GM23338 (cell line): ENCODE data around the gene ZMYND8. TPM values are rescaled to one million over a fixed set of nuclear protein-coding genes. Genes with fewer than 3 reads are reported as not detected.

Source experiments
- ATAC-seq: fragments of 200-7000 bp; cut with Tn5 transposase; 3 replicates; pipeline ENCODE4 v1.9.1; 2020
- DNase-seq: peaks from one replicate; pipeline ENCODE4 v3.0.0-alpha.2; 2015; ENCODE audit warnings: low spot score
- H2AFZ ChIP-seq: fragments of 200-600 bp; sonication (generic); 2 replicates; pipeline ENCODE4 v1.8.0; 2016; ENCODE audit warnings: antibody characterized with exemption, mild to moderate bottlenecking, moderate library complexity
- H3F3A ChIP-seq: fragments of 200-600 bp; sonication (generic); replicated peaks from 2 replicates; pipeline ENCODE4 v1.8.0; 2017; ENCODE audit warnings: antibody characterized with exemption, mixed run types, low read depth
- H3K27ac ChIP-seq: fragments of 200-600 bp; sonication (generic); 2 replicates; pipeline ENCODE4 v1.6.1; 2016; ENCODE audit warnings: low read depth
- H3K27me3 ChIP-seq: fragments of 200-600 bp; sonication (generic); 2 replicates; pipeline ENCODE4 v1.8.0; 2016; ENCODE audit warnings: mild to moderate bottlenecking, mixed run types, moderate library complexity; ENCODE audit not compliant: insufficient read depth
- H3K36me3 ChIP-seq: fragments of 200-600 bp; sonication (generic); 2 replicates; pipeline ENCODE4 v1.8.0; 2016; ENCODE audit warnings: mild to moderate bottlenecking; ENCODE audit not compliant: insufficient read depth
- H3K4me1 ChIP-seq: fragments of 200-600 bp; sonication (generic); 2 replicates; pipeline ENCODE4 v1.8.0; 2016; ENCODE audit warnings: mild to moderate bottlenecking, moderate library complexity; ENCODE audit not compliant: insufficient read depth
- H3K4me2 ChIP-seq: fragments of 200-600 bp; sonication (generic); 2 replicates; pipeline ENCODE4 v1.7.1; 2017; ENCODE audit warnings: mixed run types
- H3K4me3 ChIP-seq: fragments of 200-600 bp; sonication (generic); 2 replicates; pipeline ENCODE4 v1.6.1; 2016; ENCODE audit warnings: mixed run types
- H3K79me2 ChIP-seq: fragments of 200-600 bp; sonication (generic); replicated peaks from 2 replicates; pipeline ENCODE4 v1.8.0; 2017; ENCODE audit warnings: mild to moderate bottlenecking; ENCODE audit not compliant: insufficient read depth
- H3K9me2 ChIP-seq: fragments of 200-600 bp; sonication (generic); 2 replicates; pipeline ENCODE4 v1.8.0; 2017; ENCODE audit not compliant: insufficient read depth
- H4K20me1 ChIP-seq: fragments of 200-600 bp; sonication (generic); replicated peaks from 2 replicates; pipeline ENCODE4 v1.8.0; 2017; ENCODE audit warnings: mild to moderate bottlenecking; ENCODE audit not compliant: insufficient read depth
- H3K27ac Mint-ChIP-seq: 2 replicates; pipeline ENCODE4 v1.8.0; 2020; ENCODE audit warnings: inconsistent platforms, mild to moderate bottlenecking, moderate library complexity, mixed read lengths
- H3K27me3 Mint-ChIP-seq: 3 replicates; pipeline ENCODE4 v1.8.0; 2022; ENCODE audit warnings: low read depth, mild to moderate bottlenecking, moderate library complexity, mixed read lengths, inconsistent platforms; ENCODE audit not compliant: insufficient read depth, poor library complexity
- H3K36me3 Mint-ChIP-seq: 3 replicates; pipeline ENCODE4 v1.8.0; 2021; ENCODE audit warnings: low read depth, mild to moderate bottlenecking, inconsistent platforms, moderate library complexity, mixed read lengths
- H3K4me1 Mint-ChIP-seq: 3 replicates; pipeline ENCODE4 v1.8.0; 2020; ENCODE audit warnings: mild to moderate bottlenecking, inconsistent platforms, mixed read lengths
- H3K4me3 Mint-ChIP-seq: 3 replicates; pipeline ENCODE4 v1.8.0; 2021; ENCODE audit warnings: moderate library complexity, mild to moderate bottlenecking, inconsistent platforms, mixed read lengths
- H3K9me3 Mint-ChIP-seq: 3 replicates; pipeline ENCODE4 v1.8.0; 2020; ENCODE audit warnings: moderate library complexity, mild to moderate bottlenecking, inconsistent platforms, mixed read lengths
- ZNF331 ChIP-seq: fragments of 250-450 bp; sonication (Bioruptor Pico); IDR thresholded peaks from 2 replicates; pipeline ENCODE4 v1.5.0; 2020; ENCODE audit warnings: low read depth, mild to moderate bottlenecking, moderate library complexity
- ZNF462 ChIP-seq: fragments of 250-450 bp; sonication (Bioruptor Pico); IDR thresholded peaks from 2 replicates; pipeline ENCODE4 v1.5.0; 2020; ENCODE audit warnings: mild to moderate bottlenecking, moderate library complexity
- polyA plus RNA-seq: library from polyadenylated mRNA; unstranded; fragments of >200 nt; fragmentation: Nextera tagmentation; extraction: Ambion mirVana; gene quantifications from 2 replicates; pipeline ENCODE4 v1.2.1, GENCODE V29; 2016
- total RNA-seq: library from RNA; depleted of rRNA; stranded (reverse); fragments of >200 nt; shearing (Covaris generic); gene quantifications from 2 replicates; pipeline ENCODE4 v1.2.3, GENCODE V29; 2014
- TF ChIP-seq, protein P1 (sequence below): IDR thresholded peaks from one replicate; pipeline ENCODE4 v1.6.1; 2018; ENCODE audit warnings: antibody characterized with exemption; ENCODE audit not compliant: unreplicated experiment

The ZMYND8 gene
- total and polyA plus RNA-seq, 2 experiments from 2014 or later: 70.9 to 128 TPM

DNA sequence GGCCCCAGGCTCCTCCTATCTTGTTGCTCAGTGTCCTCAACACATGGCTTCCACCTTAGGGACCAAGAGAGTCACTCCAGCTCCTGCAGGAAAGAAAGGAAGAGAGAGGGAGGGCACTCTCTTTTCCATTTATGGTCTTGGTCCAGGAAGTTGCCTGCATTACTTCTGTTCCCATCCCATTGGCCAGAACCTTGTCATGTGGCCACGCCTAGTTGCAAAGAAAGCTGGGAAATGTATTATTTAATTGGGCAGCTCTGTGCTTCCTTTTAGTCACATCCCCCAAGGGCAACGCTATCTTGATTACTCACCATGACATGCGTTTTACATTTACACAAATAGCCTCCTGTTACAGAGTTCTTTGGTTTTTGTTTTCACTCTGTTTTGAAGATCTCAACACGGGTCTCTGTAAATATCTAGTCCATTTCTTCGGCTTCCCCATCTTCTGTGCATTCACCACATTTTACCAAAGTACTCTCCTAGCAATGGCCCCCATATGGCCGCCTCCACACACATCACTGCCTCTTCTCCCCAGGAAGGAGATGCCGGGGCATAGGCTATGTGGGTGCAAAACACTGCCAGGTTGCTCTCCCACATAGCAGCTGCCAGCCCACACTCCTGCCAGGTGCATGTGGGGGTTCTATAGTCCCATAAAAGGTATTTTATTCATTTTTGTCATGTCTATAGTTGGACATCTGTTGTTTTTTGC, 35.7 kb upstream of the ZMYND8 start:
- no peaks in the 10 kb centered on the region for H3F3A ChIP-seq
- TF ChIP-seq ZNF462 (no peak), ZNF331 (CRISPR knock-in tag) (no peak)
- H3K27ac ChIP-seq: no peak overlapping the region

GRCh38 chr20:47391276-47392010, 34.9 kb upstream of the ZMYND8 start:
- H3F3A ChIP-seq: no peaks in the 10 kb centered on the region
- no peaks in the 10 kb centered on the region; the same call in 1 of the 3 replicates for H3K4me1 Mint-ChIP-seq
- peak overlapping the region; percentile 0; the same call in 1 of the 2 replicates for H3K27ac Mint-ChIP-seq
- no peak for ATAC-seq
- no peaks in the 10 kb centered on the region; the same call in 1 of the 2 replicates for H3K9me2 ChIP-seq
- no peak overlapping the region for H3K4me3 Mint-ChIP-seq
- H3K36me3 Mint-ChIP-seq: peaks cover 4% of the 10 kb centered on the region; the same call in 1 of the 3 replicates
- H3K27ac ChIP-seq: no peak overlapping the region
- no peak overlapping the region for H3K4me3 ChIP-seq
- H3K36me3 ChIP-seq: no peaks in the 10 kb centered on the region
- H3K9me3 Mint-ChIP-seq: no peaks in the 10 kb centered on the region; the same call in 2 of the 3 replicates
- no peaks in the 10 kb centered on the region for H4K20me1 ChIP-seq
- peak overlapping the region; percentile 88; the same call in 1 of the 2 replicates for H2AFZ ChIP-seq
- no peaks in the 10 kb centered on the region for H3K79me2 ChIP-seq
- no peaks in the 10 kb centered on the region for H3K4me1 ChIP-seq
- H3K27me3 Mint-ChIP-seq: peaks cover 10% of the 10 kb centered on the region
- no peaks in the 10 kb centered on the region for H3K27me3 ChIP-seq
- H3K4me2 ChIP-seq: no peak overlapping the region
- DNase-seq: no peak
- TF ChIP-seq ZNF331 (CRISPR knock-in tag): no peak
- TF ChIP-seq, protein P1, sequence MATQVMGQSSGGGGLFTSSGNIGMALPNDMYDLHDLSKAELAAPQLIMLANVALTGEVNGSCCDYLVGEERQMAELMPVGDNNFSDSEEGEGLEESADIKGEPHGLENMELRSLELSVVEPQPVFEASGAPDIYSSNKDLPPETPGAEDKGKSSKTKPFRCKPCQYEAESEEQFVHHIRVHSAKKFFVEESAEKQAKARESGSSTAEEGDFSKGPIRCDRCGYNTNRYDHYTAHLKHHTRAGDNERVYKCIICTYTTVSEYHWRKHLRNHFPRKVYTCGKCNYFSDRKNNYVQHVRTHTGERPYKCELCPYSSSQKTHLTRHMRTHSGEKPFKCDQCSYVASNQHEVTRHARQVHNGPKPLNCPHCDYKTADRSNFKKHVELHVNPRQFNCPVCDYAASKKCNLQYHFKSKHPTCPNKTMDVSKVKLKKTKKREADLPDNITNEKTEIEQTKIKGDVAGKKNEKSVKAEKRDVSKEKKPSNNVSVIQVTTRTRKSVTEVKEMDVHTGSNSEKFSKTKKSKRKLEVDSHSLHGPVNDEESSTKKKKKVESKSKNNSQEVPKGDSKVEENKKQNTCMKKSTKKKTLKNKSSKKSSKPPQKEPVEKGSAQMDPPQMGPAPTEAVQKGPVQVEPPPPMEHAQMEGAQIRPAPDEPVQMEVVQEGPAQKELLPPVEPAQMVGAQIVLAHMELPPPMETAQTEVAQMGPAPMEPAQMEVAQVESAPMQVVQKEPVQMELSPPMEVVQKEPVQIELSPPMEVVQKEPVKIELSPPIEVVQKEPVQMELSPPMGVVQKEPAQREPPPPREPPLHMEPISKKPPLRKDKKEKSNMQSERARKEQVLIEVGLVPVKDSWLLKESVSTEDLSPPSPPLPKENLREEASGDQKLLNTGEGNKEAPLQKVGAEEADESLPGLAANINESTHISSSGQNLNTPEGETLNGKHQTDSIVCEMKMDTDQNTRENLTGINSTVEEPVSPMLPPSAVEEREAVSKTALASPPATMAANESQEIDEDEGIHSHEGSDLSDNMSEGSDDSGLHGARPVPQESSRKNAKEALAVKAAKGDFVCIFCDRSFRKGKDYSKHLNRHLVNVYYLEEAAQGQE: no peak

More for the DNA sequence above, 35.7 kb upstream of the ZMYND8 start:
- no peaks in the 10 kb centered on the region for H3K4me1 ChIP-seq
- Mint-ChIP-seq H3K4me1 (no peaks in the 10 kb centered on the region; the same call in 1 of the 3 replicates), H3K27me3 (peaks cover 10% of the 10 kb centered on the region), H3K9me3 (no peaks in the 10 kb centered on the region; the same call in 2 of the 3 replicates), H3K36me3 (peaks cover 4% of the 10 kb centered on the region; the same call in 1 of the 3 replicates), H3K4me3 (no peak overlapping the region), H3K27ac (peak overlapping the region; percentile 0; the same call in 1 of the 2 replicates)
- H2AFZ ChIP-seq: peak overlapping the region; percentile 88; the same call in 1 of the 2 replicates
- H3K4me3 ChIP-seq: no peak overlapping the region
- no peaks in the 10 kb centered on the region; the same call in 1 of the 2 replicates for H3K9me2 ChIP-seq
- peak; percentile 16 for DNase-seq
- H3K4me2 ChIP-seq: no peak overlapping the region
- no peaks in the 10 kb centered on the region for H3K27me3 ChIP-seq
- H4K20me1 ChIP-seq: no peaks in the 10 kb centered on the region
- H3K79me2 ChIP-seq: no peaks in the 10 kb centered on the region
- no peaks in the 10 kb centered on the region for H3K36me3 ChIP-seq
- ATAC-seq: peak; percentile 44; the same call in 1 of the 3 replicates
